ENCODE measurements around the gene PTPRCAP.

DNA sequence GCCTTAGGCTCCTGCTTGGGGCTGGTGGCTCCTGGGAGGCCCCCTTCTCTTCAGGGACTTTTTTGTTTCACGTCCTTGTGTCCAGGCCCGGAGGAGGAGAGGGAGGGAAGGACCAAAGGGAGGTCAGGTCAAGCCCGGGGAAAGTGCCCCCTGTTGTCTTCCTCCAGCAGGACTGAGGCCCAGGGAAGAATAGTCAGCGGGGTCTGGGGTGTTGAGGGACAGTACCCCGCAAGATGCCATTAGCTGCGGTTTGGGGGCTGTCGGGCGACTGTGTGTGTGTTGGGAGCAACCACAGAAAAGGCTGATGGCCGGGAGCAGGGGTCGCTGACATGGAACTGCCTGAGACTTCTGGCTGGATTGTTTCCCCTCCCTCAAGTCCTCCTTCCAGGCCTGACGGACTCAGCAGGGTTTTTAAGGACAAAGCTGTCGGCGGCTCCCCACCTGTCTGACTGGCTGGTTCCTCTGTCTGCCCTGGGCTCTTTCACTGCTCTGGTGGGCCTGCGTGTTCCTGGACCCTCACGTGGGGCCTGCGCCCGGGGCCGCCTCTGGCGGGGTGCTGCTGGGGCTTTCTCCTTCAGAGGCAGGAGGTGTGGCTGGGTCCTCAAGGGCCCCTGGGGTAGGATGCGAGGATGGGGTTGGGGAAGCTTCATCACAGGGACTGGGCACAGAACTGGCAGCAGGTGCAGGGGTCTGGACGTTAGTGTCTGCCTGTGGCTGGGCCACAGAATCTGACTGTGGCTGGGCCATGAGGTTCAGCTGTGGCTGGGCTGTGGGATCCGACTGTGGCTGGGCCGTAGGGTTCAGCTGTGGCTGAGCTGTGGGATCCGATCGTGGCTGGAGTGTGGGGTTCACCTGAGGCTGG, 13.5 kb upstream of the PTPRCAP start:
- TF ChIP-seq POLR2A (IDR thresholded peaks at IDR 0.05), result no peak
- no peak for TF ChIP-seq POLR2AphosphoS5 (IDR thresholded peaks at IDR 0.05)
- no peak for TF ChIP-seq EP300 (IDR thresholded peaks at IDR 0.05)
